ENCODE measurements around the gene C11orf65.

GRCh38 chr11:108483163-108483562 lies 15.8 kb upstream of the C11orf65 start:
- TF ChIP-seq CTCF (conservative IDR thresholded peaks at IDR 0.05; ENCODE audit: low read depth, low read length) = no peak
- no peak for TF ChIP-seq EZH2 (IDR thresholded peaks at IDR 0.05; ENCODE audit: borderline replicate concordance, low read depth, low read length, poor library complexity, severe bottlenecking)

Data from A673 (cell line).